GM18861 (cell line): Measurements from ENCODE around the gene IRF5.
"Not testable (repeated sequence)": the region's sequence is repeated elsewhere in the genome, so short reads cannot be mapped to it uniquely, and the experiment has no call there.

Source experiments
- ATAC-seq: cut with Tn5 transposase; IDR thresholded peaks from one replicate; pipeline ENCODE4 v1.9.1; 2021; ENCODE audit not compliant: unreplicated experiment

The IRF5 gene

DNA sequence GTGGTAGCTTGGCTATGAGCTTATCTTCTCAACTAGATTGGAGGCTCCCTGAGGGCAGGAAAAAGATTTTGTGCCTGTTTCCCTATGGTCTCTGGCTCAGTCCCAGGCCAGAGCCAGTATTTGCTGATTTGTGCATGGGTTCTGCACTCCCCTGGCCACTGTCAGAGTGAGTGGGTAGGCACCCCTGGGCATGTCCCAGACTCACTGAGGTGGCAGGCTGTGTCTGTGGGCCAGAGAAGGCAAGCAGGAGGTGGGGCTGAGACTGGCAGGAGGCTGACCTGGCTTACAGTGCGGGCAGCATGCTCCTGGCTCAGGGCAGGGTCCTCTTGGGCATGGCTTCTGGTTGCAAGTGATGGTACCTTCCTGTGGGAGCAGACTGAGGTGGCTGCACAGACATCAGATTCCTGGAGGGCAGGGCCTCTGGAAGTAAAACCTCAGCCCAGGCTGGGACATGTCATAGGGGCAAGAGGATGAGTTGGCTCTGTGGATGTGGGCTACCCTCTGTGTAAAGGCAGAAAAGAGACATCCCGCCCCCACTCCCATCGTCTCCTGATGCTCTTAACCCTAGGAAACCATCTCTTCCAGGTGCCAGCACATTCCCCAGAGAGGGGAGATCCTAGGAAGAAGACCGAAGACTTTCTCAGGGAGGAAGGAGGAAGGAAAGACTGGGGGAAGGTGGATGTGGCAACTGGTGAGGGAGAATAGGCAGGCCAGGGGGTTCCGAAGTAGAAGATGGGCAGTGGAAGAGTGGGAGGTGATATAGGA is 31.5 kb upstream of the IRF5 start:
- no peak for ATAC-seq

DNA sequence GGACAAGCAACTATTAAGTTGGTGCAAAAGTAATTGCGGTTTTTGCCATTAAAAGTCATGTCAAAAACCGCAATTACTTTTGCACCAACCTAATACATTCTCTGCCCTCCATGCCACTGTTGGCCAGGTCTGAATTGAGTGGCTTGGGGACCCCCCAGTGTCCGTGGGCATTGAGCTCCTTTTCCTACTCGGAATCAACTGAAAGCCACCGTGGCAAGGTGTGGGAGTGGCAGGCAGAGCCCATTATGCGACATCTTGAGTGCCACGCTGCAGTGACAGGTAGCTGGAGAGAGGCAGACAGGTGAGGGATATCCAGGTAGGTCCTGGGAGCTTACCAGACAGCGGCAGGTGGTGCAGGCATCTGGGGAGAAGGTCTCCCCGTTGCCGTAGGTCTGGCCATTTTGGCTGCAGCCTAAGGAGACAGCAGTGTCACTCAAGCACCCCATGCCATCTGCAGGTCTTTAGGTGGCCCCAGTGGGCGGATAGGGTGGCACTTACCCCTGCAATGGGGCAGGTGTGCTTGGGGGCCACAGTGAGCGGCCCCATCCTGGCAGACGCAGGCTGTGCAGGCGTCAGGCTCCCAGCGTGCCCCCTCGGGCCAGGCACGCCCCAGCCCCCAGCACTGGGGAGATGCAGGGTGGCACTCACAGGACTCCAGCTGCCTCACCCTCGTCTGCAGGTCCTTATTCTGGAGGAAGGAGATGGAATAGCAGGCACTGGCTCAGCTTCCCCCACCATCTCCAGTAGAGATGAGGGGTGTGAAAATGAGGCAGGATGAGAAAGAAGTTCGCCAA is 30.8 kb upstream of the IRF5 start:
- ATAC-seq = no peak

DNA sequence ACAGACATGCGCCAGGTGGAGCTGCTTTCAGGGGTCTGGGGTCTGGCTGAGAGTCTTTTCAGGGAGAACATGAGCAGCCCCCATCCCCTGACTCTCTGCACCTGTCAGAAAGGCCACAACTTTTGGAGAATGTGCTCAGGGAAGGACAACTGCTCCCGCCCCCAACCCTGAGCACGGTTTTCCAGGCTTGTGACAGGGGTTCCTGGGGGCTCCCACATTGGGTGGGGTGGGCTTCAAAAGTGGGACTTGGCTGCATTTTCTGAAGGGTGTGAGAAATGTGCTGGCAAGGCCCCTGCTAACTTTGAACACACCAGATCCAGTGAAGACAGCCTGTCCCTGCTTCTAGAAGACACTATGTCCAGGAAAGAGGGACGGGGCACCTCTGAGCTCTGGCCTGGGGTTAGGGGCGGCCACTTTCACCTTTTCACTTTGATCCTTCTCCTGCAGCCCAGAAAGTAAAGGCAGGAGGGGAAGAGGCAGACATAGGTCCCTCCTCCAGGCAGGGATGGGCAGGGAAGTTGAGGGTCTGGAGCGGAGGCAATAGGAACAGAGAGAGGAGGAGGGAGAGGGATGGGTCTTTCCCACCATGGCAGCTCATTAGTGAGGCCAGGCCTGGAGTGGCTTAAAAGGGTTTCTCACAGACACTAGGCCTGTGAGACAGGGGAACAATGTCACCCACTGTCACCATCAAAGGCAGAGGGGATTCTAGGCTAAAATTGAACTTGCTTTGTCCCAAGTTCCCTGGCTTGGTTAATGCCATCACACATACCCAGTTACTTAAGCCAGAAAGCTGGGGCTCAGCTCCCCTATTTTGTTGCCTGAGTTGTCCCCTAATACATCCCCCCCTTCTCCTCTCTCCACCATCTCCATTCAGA is 28.7 kb upstream of the IRF5 start:
- no peak for ATAC-seq

DNA sequence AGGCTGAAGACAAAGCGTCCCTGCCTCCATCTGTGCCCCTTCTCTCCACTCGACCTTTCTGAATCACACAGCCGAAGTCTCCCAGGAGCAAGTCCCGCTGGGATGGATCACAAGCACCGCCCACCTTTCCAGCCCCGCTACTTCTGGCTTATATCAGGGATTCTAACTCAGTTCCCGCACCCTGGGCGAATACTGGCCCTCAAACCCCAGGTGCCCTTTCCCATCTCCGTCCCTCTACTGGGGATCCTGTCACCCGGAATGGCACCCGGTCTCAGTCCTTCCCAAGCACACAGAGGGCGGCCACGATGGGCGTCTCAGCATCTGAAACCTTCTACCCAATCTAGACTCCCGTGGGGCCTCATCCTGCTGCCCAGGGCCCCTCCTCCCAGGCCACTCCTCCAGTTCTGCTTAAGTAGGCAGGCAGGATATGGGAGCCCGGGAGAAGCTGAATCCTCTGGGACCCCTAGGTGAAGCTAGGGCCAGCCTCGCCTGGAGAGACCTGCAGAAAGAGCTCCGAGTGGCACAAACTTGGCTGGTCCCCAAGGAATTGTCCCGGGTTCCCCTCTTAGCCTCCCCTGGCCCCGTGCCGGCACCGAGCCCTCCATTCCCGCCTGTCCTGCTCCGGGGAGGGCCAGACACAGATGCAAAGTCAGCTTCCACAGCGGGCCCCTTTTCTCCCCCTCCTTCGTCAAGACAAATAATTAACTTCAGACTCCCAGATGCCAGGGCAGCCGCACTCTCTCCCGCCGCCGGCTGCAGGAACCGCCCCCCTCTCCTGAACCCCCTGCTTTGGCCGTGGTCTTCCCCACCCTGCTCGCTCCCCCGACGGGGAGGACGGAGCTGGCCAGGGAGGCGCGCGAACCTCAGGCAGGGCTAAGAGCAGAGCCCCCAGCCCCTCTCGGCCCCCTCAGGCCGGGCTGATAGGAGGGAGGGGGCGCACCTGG is 27.8 kb upstream of the IRF5 start:
- ATAC-seq = no peak

DNA sequence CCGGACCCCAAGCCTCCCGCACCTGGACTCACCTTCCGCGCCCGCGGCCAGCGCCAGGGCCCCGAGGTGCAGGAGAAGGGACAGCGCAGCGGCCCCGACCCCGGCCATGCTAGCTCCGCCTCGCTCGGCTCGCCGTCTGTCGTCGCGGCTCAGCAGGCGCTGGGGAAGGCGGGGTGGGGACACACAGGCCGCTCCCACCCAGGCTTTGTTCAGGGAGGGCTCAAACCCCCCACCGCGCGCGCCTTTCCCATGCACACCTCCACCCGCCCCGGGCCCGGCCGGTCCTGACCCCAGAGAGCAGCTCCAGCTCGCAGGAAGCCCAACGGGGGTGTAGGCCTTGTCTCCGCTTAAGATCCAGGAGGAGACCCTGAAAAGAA is 27.2 kb upstream of the IRF5 start, which contains the start of gene KCP:
Gene KCP (minus strand): TSS at position 141 of the 377 bp plus-strand sequence. CDS start 33 bp downstream, at position 108.
- no peak for ATAC-seq

DNA sequence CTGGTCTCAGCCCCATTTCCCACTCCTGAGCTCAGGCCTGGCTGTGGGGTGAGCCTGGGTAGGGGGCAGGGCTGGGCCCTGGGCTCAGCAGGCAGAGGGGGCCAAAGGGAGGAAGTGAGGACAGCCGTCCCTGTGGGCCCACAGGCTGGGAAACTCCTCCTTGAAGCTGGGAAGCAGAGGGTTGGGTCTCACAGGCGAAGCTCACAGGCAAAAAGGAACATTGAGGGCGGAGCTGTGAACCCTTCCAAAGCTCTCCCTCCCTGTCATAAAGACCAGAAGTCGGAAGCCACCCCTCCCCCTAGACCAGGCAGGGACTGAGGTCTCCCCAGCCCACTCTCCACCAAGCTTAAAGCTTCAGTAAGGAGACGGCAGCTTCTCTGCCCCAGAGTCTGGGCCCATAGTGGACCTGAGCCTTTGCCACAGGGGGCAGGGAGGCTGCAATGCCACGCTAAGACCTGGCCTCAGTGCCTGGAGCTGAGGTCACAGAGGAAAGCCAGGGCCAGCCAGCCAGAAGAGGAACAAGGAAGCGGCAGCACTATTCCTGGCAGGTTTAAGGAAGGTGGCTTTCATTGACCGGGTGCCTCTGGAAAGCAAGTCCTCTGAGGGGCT is 26.2 kb upstream of the IRF5 start:
- ATAC-seq = no peak

DNA sequence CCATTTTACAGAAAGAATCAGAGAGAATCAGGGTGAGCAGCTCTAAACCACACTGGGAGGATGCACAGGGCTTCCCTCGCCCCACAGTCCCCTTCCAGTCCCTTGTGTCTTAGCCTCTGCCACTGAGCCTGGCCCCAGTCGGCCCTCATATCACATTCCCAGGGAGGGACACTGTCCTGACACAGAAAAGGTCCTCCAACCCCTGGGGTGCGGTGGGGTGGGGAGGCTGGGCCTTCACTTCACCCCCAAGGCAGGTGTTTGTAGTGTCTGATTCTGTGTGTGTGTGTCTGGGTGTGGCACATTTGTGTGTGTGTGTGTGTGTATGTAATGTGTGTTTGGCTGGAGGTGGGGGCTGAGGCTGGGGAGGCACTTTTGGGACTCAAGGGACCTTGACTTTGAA is 25.4 kb upstream of the IRF5 start:
- ATAC-seq = no peak

DNA sequence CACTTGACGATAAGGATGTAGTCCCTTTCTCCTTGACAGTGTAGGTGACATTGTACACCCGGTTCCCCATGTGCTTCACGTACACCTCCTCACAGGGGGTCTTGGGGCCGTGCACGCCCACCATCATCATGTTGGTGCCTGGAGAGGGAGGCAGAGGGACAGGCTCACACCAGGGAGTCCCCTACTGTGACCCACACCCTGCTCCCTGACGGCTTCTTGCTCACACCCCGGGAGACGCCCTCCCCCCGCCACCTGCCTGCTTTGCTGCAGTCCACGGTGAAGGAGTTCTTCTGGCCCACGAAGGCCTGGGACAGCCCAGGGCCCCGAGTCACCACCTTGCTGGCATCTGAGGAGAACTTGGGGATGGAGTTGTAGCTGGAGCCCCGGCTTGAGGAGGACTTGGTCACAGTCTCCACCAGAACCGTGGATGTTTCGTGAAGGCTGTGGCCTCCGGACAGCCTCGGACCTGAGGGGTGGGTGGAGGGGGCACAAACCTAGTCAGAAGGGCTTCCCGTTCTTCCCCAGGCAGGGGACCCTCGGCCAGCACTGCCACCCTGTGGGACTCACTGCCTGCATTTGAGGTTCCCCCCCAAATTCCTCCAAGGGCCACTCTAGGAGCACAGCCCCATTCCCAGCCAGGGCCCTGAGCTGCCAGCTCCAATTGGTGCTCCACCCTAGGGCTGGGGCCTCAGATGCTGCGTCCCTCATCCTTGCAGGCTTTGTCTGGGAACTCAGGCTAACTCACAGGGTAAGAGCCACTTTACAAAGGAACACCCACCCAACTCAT is 24.8 kb upstream of the IRF5 start:
- not testable (repeated sequence) for ATAC-seq

DNA sequence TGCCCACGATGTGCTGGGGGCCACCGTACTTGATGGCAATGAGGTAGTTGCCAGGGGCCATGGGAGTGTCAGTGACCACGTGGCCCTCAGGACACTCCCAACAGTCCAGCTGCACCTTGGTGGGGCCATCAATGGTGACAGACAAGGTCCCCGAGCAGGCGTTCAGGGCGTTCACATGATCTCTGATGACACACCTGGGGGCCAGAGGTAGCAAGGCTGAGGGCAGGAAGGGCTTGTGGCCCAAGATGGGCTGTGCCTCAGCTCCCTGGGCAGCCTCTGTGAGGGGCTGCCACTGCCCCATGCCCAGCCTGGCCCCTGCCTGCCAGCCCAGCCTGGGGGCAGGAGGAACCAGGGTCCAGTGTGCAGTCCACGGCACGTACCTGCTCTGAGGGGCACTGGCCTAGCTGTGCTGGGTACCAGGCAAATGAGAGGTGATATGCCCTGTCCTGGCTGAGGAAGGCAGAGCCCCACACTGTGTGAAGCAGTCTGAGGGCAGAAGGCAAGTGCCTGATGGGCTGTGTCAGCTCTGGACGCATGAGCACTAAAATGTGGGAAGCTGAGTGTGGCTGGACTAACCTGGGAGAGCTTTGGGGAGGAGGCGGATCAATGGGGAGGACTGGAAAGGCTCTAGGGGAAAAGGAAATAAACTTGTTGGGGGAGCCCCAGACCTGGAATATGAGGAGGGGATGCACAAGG is 23.7 kb upstream of the IRF5 start:
- no peak for ATAC-seq

DNA sequence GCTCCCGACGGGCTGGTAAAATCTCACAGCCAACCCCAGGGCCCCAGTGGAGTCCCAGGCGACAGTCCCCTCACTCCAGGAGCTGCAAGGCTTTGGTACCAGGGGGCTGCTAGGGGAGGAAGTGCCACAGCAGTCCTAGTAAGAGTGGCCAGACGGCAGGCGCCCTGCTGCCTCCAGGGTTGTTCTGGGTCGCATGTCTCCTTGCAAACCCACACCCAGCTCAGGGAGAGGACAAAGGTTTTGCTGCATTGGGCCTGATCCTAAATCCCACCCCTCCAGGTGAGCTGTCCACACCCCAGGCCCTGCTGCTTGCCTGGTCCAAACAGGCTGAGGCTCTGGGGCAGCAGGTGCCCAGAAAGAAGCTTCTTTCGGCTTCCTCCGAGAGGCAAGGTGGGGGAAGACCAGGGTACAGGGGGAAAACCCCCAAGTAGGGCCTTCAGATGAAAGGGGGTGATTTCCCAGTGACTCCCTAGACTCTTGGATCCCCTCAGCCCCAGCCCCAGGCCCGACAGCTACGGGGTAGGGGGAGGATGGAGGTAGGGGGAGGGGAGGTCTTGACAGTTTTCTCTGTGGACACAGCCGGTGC is 23.1 kb upstream of the IRF5 start:
- ATAC-seq = no peak

DNA sequence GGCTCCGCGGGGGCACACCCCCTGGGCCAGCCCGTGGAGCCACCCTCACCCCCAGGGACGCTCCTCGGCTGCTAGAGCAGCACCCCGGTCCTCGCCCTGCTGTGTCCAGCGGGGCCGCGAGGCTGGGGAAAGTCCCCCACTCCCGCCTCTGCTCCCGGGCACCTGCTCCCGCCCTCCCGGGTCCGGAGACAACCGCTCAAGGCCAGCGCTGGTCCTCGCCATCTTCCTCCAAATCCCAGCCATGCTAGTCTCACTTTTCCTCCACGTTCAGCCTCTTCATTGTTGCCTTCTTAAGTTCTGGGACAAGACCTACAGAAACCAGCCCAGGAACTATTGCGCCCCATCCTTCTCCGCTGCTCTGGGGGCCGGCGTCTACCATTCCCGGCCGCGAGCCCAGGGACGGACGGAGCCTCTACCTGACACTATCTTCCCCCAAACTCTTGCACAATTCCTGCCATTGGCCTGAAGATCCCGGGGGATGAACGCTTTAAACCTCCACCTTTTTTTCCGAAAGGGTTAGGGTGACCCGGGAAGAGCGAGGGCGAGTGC is 22.4 kb upstream of the IRF5 start:
- ATAC-seq = no peak

DNA sequence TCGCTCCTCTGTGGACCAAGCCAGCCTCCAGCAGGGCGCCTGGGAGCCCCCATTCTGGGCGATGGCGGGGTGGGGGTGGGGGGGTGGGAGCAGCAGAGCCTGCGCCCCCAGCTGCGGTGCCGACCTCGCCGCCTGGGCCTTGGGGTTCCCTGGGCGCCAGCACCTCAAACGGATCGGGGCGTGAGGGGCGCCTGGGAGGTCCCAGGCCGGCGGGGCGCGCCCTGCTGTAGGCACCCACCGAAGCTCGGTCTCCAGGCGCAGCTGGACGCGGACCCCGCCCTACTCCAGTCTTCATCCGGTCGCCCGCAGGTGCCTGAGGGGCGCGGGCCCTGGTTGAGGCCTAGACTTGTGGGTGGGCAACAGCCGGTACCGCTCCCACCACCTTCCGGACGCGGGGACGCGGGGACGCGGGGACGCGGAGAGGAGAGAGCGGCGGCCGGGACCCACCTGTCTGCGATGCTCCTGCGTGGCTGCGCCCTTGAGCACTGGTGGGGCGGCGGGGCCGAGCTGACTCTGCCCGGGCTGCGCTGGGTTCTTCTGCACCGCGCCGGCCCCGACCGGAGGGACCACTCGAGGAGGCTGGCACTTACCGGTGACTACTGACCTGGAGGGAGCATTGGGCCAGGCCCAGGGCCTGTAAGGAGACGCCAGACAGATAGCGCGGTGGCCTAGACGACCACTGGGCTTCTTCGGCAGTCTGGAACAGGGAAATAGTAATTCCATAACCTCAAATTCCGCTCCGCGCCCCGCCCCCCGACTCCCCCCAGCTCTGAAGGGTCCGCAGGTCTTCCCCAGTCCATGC is 21.7 kb upstream of the IRF5 start:
- ATAC-seq = no peak

DNA sequence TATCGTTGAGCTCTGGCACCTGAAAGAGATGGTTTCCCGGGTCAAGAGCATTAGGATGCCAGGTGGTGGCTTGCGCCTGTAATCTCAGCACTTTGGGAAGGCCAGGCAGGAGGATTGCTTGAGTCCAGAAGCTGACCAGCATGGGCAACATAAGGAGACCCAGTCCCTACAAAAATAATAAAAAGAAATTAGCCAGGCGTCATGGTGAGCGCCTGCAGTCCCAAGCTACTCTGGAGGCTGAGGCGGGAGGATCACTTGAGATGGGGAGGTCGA is 21.1 kb upstream of the IRF5 start:
- no peak for ATAC-seq

DNA sequence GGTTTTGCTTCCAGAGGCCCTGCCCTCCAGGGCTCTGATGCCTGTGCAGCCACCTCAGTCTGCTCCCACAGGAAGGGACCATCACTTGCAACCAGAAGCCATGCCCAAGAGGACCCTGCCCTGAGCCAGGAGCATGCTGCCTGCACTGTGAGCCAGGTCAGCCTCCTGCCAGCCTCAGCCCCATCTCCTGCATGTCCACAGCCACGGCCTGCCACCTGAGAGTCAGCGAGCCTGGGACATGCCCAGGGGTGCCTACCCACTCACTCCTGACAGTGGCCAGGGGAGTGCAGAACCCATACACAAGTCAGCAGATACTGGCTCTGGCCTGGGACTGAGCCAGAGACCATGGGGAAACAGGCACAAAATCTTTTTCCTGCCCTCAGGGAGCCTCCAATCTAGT is 20.6 kb upstream of the IRF5 start:
- no peak for ATAC-seq

DNA sequence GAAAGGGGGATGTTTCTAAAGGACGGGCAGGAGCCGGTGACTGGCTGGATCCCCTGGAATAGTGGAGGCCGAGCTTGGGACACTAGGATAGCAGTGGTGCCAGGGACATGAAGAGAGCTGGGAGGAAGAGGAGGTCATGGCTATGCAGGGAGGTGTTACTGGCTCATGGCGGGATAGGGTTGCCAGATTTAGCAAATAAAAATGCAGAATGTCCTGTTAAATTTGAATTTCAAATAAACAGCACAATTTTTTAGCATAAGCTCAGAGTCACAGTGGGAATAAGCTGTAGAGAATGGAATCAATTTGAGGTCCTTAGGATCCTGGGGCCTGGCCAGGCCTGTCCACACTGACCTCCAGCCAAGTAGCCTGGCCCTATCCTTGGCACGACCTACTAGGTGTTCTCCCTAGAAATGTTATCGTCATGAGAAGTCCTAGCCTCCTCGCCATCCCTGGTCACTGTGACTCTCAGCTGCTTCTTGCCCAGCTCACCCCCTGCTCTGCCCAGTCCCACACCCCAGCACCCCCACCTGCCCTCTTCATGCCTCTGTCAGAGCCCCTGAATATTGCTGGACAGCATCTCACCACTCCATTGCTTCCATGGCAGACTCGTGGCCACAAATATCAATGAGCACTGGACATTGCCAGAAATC is 19.6 kb upstream of the IRF5 start:
- ATAC-seq = no peak

DNA sequence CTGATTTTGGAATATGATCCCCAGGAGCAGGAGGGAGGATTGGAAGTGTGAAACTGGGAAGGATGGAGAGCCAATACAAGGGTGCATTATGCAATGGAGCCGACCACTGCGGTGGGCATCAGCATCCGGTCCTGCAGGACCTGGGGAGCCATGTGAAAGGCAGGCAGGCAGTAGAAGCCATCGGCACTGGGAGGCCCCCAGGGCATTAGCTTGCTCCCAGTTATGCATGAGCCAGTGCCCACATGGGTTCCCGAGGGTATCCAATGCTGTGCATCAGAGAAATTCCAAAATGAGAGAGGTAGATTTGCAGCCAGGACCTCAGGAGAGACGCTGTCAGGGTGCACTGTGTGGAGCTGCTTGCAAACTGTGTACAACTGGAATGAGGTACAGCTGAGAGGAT is 18.5 kb upstream of the IRF5 start:
- no peak for ATAC-seq
